HEK293 (cell line): ENCODE results near the gene TSPAN9.
A peak's percentile ranks its signal among the peaks of the same experiment; 100 is the strongest.

Experiments
- CTCF ChIA-PET: fragments of 350-600 bp; formaldehyde crosslinking; extraction: SDS; loops from one replicate; lab custom pipeline; 2021; ENCODE audit warnings: antibody characterized with exemption; lab: Yijun Ruan, JAX
- POLR2A ChIA-PET: fragments of 300-600 bp; formaldehyde crosslinking; extraction: SDS; loops from one replicate; lab custom pipeline; 2020; ENCODE audit warnings: antibody characterized with exemption, inconsistent platforms; lab: Yijun Ruan, JAX
- H3K27ac ChIP-seq: fragments of 200-500 bp; sonication (Bioruptor generic); 2 replicates; pipeline ENCODE4 v1.5.1; 2014; ENCODE audit warnings: low read depth, low read length, control low read depth, inconsistent platforms; ENCODE audit errors: extremely low read depth
- H3K36me3 ChIP-seq, 2 experiments: fragments of 200-500 bp in 1 of 2; sonication (Bioruptor generic) in 1 of 2; 1 replicate in 1 of 2; 2 replicates in 1 of 2; pipeline ENCODE4 v1.5.1; 2014 to 2017; ENCODE audit warnings: inconsistent platforms in 2 of 2, low read length in 2 of 2; ENCODE audit not compliant: control insufficient read depth in 2 of 2, insufficient read depth in 1 of 2
- H3K4me1 ChIP-seq: fragments of 200-500 bp; sonication (Bioruptor generic); 2 replicates; pipeline ENCODE4 v1.5.1; 2014; ENCODE audit warnings: mild to moderate bottlenecking, low read length, inconsistent platforms; ENCODE audit not compliant: control insufficient read depth, insufficient read depth
- H3K4me3 ChIP-seq: 2 replicates; pipeline ENCODE4 v1.5.1; 2011; ENCODE audit warnings: low read depth, mild to moderate bottlenecking, control low read depth, low read length, moderate library complexity
- H3K9me3 ChIP-seq: fragments of 200-500 bp; sonication (Bioruptor generic); 2 replicates; pipeline ENCODE4 v1.5.1; 2014; ENCODE audit warnings: low read depth, low read length, inconsistent platforms; ENCODE audit not compliant: control insufficient read depth, insufficient read depth
- BCL11A ChIP-seq: fragments of 450-650 bp; formaldehyde crosslinking; IDR thresholded peaks from 2 replicates; pipeline ENCODE4 v1.5.1; 2016; ENCODE audit warnings: low read depth, missing biosample characterization, missing genetic modification characterization
- EGR2 ChIP-seq: fragments of 450-650 bp; formaldehyde crosslinking; IDR thresholded peaks from 2 replicates; pipeline ENCODE4 v1.5.1; 2016; ENCODE audit warnings: low read depth, missing biosample characterization, missing genetic modification characterization
- PRDM10 ChIP-seq: fragments of 450-650 bp; formaldehyde crosslinking; IDR thresholded peaks from 2 replicates; pipeline ENCODE4 v1.5.1; 2016; ENCODE audit warnings: missing biosample characterization, missing genetic modification characterization
- RBAK ChIP-seq: fragments of 450-650 bp; formaldehyde crosslinking; IDR thresholded peaks from 2 replicates; pipeline ENCODE4 v1.5.1; 2016; ENCODE audit warnings: missing biosample characterization, missing genetic modification characterization
- SCRT2 ChIP-seq: fragments of 450-650 bp; formaldehyde crosslinking; IDR thresholded peaks from 2 replicates; pipeline ENCODE4 v1.5.1; 2016; ENCODE audit warnings: missing biosample characterization, missing genetic modification characterization
- SP7 ChIP-seq: fragments of 450-650 bp; formaldehyde crosslinking; IDR thresholded peaks from 2 replicates; pipeline ENCODE4 v1.5.1; 2016; ENCODE audit warnings: missing biosample characterization, missing genetic modification characterization
- TRIM28 ChIP-seq: IDR thresholded peaks from 2 replicates; pipeline ENCODE4 v1.6.1; 2011; ENCODE audit warnings: low read length, control low read depth, borderline replicate concordance
- ZBTB21 ChIP-seq: fragments of 450-650 bp; formaldehyde crosslinking; IDR thresholded peaks from 2 replicates; pipeline ENCODE4 v1.5.1; 2017; ENCODE audit warnings: missing biosample characterization, missing genetic modification characterization
- ZFHX2 ChIP-seq: fragments of 450-650 bp; formaldehyde crosslinking; conservative IDR thresholded peaks from 2 replicates; pipeline ENCODE4 v1.5.1; 2016; ENCODE audit warnings: missing biosample characterization, missing genetic modification characterization
- ZIC2 ChIP-seq: fragments of 450-650 bp; formaldehyde crosslinking; IDR thresholded peaks from 2 replicates; pipeline ENCODE4 v1.5.1; 2016; ENCODE audit warnings: missing biosample characterization, missing genetic modification characterization
- ZNF112 ChIP-seq: fragments of 450-650 bp; formaldehyde crosslinking; IDR thresholded peaks from 2 replicates; pipeline ENCODE4 v1.5.0; 2017; ENCODE audit warnings: missing biosample characterization, missing genetic modification characterization
- ZNF221 ChIP-seq: fragments of 450-650 bp; formaldehyde crosslinking; IDR thresholded peaks from 2 replicates; pipeline ENCODE4 v1.5.1; 2017; ENCODE audit warnings: missing biosample characterization, missing genetic modification characterization, borderline replicate concordance
- ZNF23 ChIP-seq: fragments of 450-650 bp; formaldehyde crosslinking; IDR thresholded peaks from 2 replicates; pipeline ENCODE4 v1.5.1; 2016; ENCODE audit warnings: missing biosample characterization, missing genetic modification characterization, borderline replicate concordance
- ZNF701 ChIP-seq: fragments of 450-650 bp; formaldehyde crosslinking; IDR thresholded peaks from 2 replicates; pipeline ENCODE4 v1.5.1; 2016; ENCODE audit warnings: missing biosample characterization, missing genetic modification characterization
- ZNF843 ChIP-seq: fragments of 450-650 bp; formaldehyde crosslinking; IDR thresholded peaks from 2 replicates; pipeline ENCODE4 v1.5.1; 2016; ENCODE audit warnings: missing biosample characterization, missing genetic modification characterization
- ZSCAN30 ChIP-seq: fragments of 450-650 bp; IDR thresholded peaks from 2 replicates; pipeline ENCODE4 v1.5.1; 2018; ENCODE audit warnings: missing biosample characterization, mild to moderate bottlenecking, missing genetic modification characterization, moderate library complexity
- TF ChIP-seq, protein P1 (sequence below): fragments of 450-650 bp; formaldehyde crosslinking; IDR thresholded peaks from 2 replicates; pipeline ENCODE4 v1.5.1; 2016; ENCODE audit warnings: missing biosample characterization, missing genetic modification characterization
- TF ChIP-seq, protein P2 (sequence below): fragments of 450-650 bp; formaldehyde crosslinking; IDR thresholded peaks from 2 replicates; pipeline ENCODE4 v1.5.1; 2016; ENCODE audit warnings: missing biosample characterization, missing genetic modification characterization, low read depth
- TF ChIP-seq, protein P3 (sequence below): fragments of 450-650 bp; formaldehyde crosslinking; IDR thresholded peaks from 2 replicates; pipeline ENCODE4 v1.5.1; 2017; ENCODE audit warnings: missing biosample characterization, missing genetic modification characterization
- TF ChIP-seq, protein P4 (sequence below): fragments of 450-650 bp; formaldehyde crosslinking; IDR thresholded peaks from 2 replicates; pipeline ENCODE4 v1.5.0; 2017; ENCODE audit warnings: missing biosample characterization, missing genetic modification characterization, borderline replicate concordance

Gene TSPAN9

DNA sequence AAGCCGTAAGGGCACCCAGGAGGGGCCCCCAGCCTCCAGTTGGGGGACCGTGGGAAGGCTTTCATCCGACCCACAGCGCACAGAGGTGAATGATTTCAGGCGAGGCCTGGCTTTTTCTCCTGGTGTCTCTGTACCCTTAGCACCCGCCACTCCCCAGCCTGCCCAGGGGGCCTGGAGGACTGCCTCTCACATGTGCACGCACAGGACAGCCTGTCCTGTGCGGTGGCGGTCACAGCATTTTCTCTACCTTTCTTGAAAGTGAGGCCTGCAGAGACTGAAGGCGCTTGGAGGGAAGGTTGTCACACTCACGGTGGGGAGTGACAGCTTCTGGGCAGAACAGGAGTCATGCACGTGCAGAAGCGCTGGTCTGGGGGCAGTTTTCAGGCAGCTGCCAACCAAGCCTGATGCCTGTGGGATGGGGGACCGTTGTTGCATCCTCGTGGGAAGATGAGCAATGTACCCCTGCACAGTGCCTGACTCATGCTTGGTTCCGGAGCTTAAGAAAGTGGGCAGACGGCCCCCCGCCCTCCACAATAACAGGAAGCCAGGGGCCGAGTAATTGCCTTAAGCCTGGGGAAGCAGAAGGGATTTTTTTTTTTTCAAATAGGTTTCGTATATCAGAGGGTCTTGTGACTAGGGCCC, 148.1 kb downstream of the TSPAN9 start:
- no peak overlapping the region for H3K4me3 ChIP-seq
- TF ChIP-seq, protein P1, sequence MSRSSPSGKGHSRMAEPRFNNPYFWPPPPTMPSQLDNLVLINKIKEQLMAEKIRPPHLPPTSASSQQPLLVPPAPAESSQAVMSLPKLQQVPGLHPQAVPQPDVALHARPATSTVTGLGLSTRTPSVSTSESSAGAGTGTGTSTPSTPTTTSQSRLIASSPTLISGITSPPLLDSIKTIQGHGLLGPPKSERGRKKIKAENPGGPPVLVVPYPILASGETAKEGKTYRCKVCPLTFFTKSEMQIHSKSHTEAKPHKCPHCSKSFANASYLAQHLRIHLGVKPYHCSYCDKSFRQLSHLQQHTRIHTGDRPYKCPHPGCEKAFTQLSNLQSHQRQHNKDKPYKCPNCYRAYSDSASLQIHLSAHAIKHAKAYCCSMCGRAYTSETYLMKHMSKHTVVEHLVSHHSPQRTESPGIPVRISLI (tag by site-specific recombination): no peak
- TF ChIP-seq, protein P2, sequence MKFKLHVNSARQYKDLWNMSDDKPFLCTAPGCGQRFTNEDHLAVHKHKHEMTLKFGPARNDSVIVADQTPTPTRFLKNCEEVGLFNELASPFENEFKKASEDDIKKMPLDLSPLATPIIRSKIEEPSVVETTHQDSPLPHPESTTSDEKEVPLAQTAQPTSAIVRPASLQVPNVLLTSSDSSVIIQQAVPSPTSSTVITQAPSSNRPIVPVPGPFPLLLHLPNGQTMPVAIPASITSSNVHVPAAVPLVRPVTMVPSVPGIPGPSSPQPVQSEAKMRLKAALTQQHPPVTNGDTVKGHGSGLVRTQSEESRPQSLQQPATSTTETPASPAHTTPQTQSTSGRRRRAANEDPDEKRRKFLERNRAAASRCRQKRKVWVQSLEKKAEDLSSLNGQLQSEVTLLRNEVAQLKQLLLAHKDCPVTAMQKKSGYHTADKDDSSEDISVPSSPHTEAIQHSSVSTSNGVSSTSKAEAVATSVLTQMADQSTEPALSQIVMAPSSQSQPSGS (tag by site-specific recombination): no peak
- TF ChIP-seq BCL11A: no peak
- no peak for TF ChIP-seq ZNF701
- peak; percentile 48 for TF ChIP-seq ZFHX2 (tag by site-specific recombination)
- no peak for TF ChIP-seq ZNF23
- TF ChIP-seq EGR2: peak; percentile 62
- no peak for TF ChIP-seq ZNF112 (tag by site-specific recombination)
- TF ChIP-seq PRDM10: no peak
- no peak for TF ChIP-seq ZNF843 (tag by site-specific recombination)
- no peak for TF ChIP-seq TRIM28
- no peak for TF ChIP-seq ZNF221 (tag by site-specific recombination)
- POLR2A ChIA-PET: no interaction called here
- H3K4me1 ChIP-seq: no peaks in the 10 kb centered on the region
- H3K27ac ChIP-seq: no peak overlapping the region
- H3K9me3 ChIP-seq: no peaks in the 10 kb centered on the region
- H3K36me3 ChIP-seq: no peaks in the 10 kb centered on the region
- CTCF ChIA-PET: interaction anchor here (1.1 to 2.0 kb wide), 3 partner anchors 8 to 90 kb away, joined by 3 to 13 read pairs (median 5); no protein-coding TSS in a partner anchor

DNA sequence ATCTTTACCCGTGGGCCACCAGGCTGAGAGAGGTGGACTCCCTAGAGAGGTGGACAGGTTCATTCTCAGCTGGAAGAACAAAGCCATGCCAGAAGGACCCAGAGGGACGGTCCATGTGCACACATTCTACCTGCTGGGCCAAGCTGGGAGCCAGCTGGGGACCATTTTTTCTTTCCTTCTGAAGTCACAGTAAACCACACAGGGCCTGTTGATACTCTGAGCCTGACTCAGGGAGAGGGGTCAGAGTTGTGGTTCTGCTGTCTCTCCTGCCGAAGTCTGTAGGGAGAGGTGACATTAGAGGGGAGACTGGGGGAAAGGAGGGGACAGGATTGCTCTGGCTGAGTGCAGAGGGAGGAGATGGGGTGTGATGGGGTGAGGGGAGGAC, 148.6 kb downstream of the TSPAN9 start:
- Histone ChIP-seq H3K9me3 (no peaks in the 10 kb centered on the region), H3K4me3 (no peak overlapping the region), H3K4me1 (no peaks in the 10 kb centered on the region), H3K36me3 (no peaks in the 10 kb centered on the region), H3K27ac (no peak overlapping the region)
- TF ChIP-seq ZIC2 (peak; percentile 84), ZNF23 (no peak), SP7 (tag by site-specific recombination) (no peak), SCRT2 (tag by site-specific recombination) (peak; percentile 46; the same call in 1 of the 2 replicates), RBAK (no peak), ZBTB21 (tag by site-specific recombination) (no peak)
- ChIA-PET CTCF (no interaction called here), POLR2A (no interaction called here)

DNA sequence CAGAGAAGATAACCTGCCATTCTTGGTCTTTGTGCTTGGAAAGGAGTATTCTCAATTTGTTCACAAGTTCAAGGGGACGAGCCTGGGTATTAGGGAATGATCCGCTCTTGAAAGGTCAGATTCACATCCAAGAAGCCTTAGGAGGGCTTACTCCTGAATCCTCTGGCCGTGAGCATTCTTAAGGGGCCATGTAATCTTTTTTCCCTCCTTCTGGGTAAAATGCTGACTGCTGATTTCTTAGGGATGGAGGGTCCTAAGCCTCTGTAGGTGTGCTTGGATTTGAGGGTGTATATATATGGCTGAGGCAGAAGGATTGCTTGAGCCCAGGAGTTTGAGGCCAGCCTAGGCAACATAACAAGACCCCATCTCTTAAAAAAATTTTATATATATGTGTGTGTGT, 149.1 kb downstream of the TSPAN9 start:
- TF ChIP-seq, protein P3, sequence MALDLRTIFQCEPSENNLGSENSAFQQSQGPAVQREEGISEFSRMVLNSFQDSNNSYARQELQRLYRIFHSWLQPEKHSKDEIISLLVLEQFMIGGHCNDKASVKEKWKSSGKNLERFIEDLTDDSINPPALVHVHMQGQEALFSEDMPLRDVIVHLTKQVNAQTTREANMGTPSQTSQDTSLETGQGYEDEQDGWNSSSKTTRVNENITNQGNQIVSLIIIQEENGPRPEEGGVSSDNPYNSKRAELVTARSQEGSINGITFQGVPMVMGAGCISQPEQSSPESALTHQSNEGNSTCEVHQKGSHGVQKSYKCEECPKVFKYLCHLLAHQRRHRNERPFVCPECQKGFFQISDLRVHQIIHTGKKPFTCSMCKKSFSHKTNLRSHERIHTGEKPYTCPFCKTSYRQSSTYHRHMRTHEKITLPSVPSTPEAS (tag by site-specific recombination): 0 out of 2 replicates have a peak, but pooled peaks have one; percentile 12
- TF ChIP-seq, protein P4, sequence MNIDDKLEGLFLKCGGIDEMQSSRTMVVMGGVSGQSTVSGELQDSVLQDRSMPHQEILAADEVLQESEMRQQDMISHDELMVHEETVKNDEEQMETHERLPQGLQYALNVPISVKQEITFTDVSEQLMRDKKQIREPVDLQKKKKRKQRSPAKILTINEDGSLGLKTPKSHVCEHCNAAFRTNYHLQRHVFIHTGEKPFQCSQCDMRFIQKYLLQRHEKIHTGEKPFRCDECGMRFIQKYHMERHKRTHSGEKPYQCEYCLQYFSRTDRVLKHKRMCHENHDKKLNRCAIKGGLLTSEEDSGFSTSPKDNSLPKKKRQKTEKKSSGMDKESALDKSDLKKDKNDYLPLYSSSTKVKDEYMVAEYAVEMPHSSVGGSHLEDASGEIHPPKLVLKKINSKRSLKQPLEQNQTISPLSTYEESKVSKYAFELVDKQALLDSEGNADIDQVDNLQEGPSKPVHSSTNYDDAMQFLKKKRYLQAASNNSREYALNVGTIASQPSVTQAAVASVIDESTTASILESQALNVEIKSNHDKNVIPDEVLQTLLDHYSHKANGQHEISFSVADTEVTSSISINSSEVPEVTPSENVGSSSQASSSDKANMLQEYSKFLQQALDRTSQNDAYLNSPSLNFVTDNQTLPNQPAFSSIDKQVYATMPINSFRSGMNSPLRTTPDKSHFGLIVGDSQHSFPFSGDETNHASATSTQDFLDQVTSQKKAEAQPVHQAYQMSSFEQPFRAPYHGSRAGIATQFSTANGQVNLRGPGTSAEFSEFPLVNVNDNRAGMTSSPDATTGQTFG (tag by site-specific recombination): no peak
- TF ChIP-seq ZSCAN30 (tag by site-specific recombination): no peak
- ChIA-PET POLR2A (no interaction called here), CTCF (no interaction called here)
- no peak overlapping the region for H3K4me3 ChIP-seq
- no peaks in the 10 kb centered on the region for H3K9me3 ChIP-seq
- H3K4me1 ChIP-seq: no peaks in the 10 kb centered on the region
- no peak overlapping the region for H3K27ac ChIP-seq
- no peaks in the 10 kb centered on the region for H3K36me3 ChIP-seq
